Neural crest cell (in vitro differentiated cells): Measurements from ENCODE around the gene EOMES. TPM values are rescaled to one million over a fixed set of nuclear protein-coding genes. Genes with fewer than 3 reads are reported as not detected.
A peak's percentile ranks its signal among the peaks of the same experiment; 100 is the strongest.

ENCODE experiments used
- DNase-seq: peaks from one replicate; pipeline ENCODE4 v3.0.0; 2021; ENCODE audit warnings: low read depth, mixed read lengths, low spot score
- H3K27ac Mint-ChIP-seq: one replicate; pipeline ENCODE4 v1.8.0; 2021; ENCODE audit warnings: mild to moderate bottlenecking, mixed read lengths; ENCODE audit not compliant: unreplicated experiment
- H3K27me3 Mint-ChIP-seq: 2 replicates; pipeline ENCODE4 v1.8.0; 2021; ENCODE audit warnings: low read depth, mild to moderate bottlenecking, mixed read lengths
- H3K36me3 Mint-ChIP-seq: 2 replicates; pipeline ENCODE4 v1.8.0; 2021; ENCODE audit warnings: low read depth, mild to moderate bottlenecking, mixed read lengths
- H3K4me1 Mint-ChIP-seq: 2 replicates; pipeline ENCODE4 v1.8.0; 2021; ENCODE audit warnings: mixed read lengths
- H3K4me3 Mint-ChIP-seq: one replicate; pipeline ENCODE4 v1.8.0; 2021; ENCODE audit warnings: mild to moderate bottlenecking, mixed read lengths
- H3K9me3 Mint-ChIP-seq: 2 replicates; pipeline ENCODE4 v1.8.0; 2021; ENCODE audit warnings: mixed read lengths
- CTCF ChIP-seq: fragments of 200-600 bp; sonication (generic); conservative IDR thresholded peaks from 2 replicates; pipeline ENCODE4 v1.5.0; 2021; ENCODE audit warnings: antibody characterized with exemption, mild to moderate bottlenecking
- total RNA-seq: library from RNA; stranded (reverse); gene quantifications from 2 replicates; pipeline ENCODE4 v1.2.1, GENCODE V29; 2021

EOMES gene
- total RNA-seq, 1 donor from 2014 or later: not detected

DNA sequence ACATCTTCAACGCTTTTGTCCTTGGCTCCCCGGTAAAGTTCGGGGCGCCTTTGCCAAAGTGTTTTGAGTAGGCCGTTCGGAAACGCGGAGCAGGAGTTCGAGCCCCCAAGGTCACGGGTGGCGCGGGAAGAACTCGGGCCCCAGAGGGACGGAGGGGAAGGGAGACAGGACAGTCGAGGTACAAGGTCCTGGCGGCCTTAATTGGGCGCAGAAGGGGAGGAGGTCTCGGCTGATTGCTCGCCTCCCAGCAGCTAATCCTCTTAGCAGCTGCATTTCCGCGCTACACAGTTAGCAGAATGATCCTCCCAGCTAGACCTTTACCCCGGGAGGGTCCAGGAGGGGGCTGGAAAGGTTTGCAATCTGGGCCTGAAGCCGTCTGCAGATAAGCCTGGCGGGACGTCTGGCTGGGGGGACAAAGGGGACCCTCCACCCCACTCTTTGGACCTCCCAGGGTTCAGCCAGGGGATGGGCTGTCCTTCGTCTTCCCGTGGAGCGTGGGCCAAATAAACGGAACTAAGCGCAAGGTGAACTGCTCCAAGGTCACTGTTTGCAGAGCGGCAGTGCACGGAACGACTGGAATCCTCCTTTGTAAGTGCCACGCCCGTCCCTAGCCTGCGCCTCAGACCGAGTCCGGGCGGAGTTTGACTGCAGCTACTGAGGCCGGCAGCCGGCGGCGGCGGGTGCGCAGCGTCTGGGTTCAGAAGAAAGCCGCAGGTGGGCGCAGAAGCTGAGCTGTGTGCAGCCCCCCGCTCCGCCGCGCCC lies 7.2 kb downstream of the EOMES start:
- peaks cover 99% of the 10 kb centered on the region for H3K27me3 Mint-ChIP-seq
- DNase-seq: no peak
- no peaks in the 10 kb centered on the region for H3K36me3 Mint-ChIP-seq
- no peaks in the 10 kb centered on the region for H3K9me3 Mint-ChIP-seq
- H3K4me3 Mint-ChIP-seq: peak overlapping the region; percentile 94
- H3K4me1 Mint-ChIP-seq: peaks cover 30% of the 10 kb centered on the region
- TF ChIP-seq CTCF: no peak
- no peak overlapping the region for H3K27ac Mint-ChIP-seq

DNA sequence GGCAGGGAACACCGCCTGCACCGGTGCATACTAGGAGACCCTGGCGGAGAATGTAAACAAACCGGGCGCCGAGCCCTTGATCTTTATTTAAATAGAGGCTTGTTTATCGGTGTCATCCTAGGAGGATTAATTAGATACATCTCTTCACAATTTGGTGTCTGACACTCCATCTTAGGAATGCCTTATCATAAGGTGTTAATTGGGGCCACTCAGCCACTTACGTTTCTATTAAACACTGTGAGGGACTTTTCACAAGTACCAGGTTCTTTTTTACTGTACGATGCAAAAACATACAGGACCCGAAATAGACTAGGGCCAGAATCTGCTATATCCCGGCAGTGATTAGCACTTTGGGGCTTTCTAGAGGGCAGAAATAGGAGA lies 8.0 kb downstream of the EOMES start:
- Mint-ChIP-seq H3K27ac (no peak overlapping the region), H3K4me1 (peaks cover 30% of the 10 kb centered on the region), H3K27me3 (peaks cover 97% of the 10 kb centered on the region), H3K9me3 (no peaks in the 10 kb centered on the region), H3K36me3 (no peaks in the 10 kb centered on the region), H3K4me3 (peak overlapping the region; percentile 94)
- TF ChIP-seq CTCF: no peak
- DNase-seq: no peak

GRCh38 chr3:27713435-27714145 lies 8.5 kb downstream of the EOMES start:
- no peaks in the 10 kb centered on the region for H3K36me3 Mint-ChIP-seq
- peaks cover 30% of the 10 kb centered on the region for H3K4me1 Mint-ChIP-seq

DNA sequence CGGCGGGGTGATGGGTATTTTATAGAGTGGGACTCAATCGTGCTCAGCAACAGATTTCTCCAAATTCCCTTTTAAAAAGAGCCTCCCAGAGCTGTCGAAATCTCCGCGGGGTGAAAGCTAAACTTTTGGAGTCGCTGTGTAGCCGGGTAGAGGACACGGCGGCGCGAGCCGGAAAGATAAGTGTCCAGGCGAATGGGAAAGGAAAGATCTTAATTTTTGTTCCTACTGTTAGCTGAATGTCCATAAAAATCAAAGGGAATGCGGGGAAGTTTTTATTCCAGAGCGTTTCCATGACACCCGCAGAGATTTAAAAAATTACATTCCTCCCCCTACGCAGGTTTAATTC lies 9.1 kb downstream of the EOMES start:
- Mint-ChIP-seq H3K4me3 (peak overlapping the region; percentile 94), H3K27me3 (peaks cover 97% of the 10 kb centered on the region), H3K36me3 (no peaks in the 10 kb centered on the region), H3K27ac (no peak overlapping the region), H3K4me1 (peaks cover 30% of the 10 kb centered on the region), H3K9me3 (no peaks in the 10 kb centered on the region)
- TF ChIP-seq CTCF: no peak
- no peak for DNase-seq

More at GRCh38 chr3:27713435-27714145, 8.5 kb downstream of the EOMES start:
- H3K9me3 Mint-ChIP-seq: no peaks in the 10 kb centered on the region
- H3K4me3 Mint-ChIP-seq: peak overlapping the region; percentile 94
- TF ChIP-seq CTCF: no peak
- DNase-seq: no peak
- H3K27me3 Mint-ChIP-seq: peaks cover 97% of the 10 kb centered on the region
- H3K27ac Mint-ChIP-seq: no peak overlapping the region

DNA sequence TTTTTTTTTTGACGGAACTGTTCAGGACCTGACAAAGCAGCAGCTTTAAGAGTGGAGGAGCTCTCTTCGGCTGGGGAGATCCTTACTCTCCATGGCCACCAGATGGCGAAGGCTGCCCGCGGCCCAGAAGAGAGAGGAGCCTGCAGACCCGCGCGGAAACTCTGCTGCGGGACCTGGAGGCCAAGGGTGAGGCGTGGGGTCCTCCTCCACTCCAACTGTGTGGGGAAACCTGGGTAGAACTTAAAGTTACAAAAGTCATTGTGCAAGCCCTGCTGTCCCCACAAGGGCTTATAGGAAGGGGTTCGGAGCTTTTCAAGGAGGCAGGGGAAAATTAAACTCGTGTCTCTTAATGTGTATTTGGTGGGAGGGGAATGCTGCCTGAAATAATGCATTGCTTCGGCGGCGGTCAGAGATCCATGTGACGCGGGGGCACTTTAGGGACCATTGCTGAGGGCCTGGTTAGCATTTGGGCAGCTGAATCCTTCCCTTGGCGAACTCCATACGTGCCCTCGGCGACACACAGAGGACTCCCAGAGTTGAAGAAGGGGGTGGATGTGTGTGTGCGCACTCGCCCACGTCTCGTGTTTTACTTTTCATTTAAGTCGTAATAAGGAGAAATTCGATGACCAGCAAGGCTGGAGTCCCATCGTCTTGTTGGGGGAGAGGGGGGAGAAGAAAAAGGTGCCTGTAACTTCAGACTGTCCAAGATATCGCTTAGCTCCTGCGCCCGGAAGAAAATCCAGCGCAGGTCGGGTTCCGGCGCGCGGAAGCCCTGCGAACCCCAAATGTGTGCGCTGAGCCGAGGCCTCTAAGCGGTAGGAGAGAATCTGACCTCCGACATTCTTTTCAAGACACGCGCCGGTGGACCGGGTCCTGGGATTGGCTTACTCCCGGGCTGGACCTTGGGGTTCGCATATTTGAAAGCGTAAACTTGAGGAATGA lies 9.7 kb downstream of the EOMES start:
- H3K36me3 Mint-ChIP-seq: no peaks in the 10 kb centered on the region
- TF ChIP-seq CTCF: peak; percentile 86
- peak overlapping the region; percentile 94 for H3K4me3 Mint-ChIP-seq
- peaks cover 91% of the 10 kb centered on the region for H3K27me3 Mint-ChIP-seq
- H3K27ac Mint-ChIP-seq: no peak overlapping the region
- DNase-seq: peak; percentile 70
- H3K4me1 Mint-ChIP-seq: peaks cover 30% of the 10 kb centered on the region
- no peaks in the 10 kb centered on the region for H3K9me3 Mint-ChIP-seq
